HepG2 (cell line): Measurements from ENCODE around the gene RNF123. TPM values are rescaled to one million over a fixed set of nuclear protein-coding genes. Genes with fewer than 3 reads are reported as not detected.

Experiments used
- AKAP8 ChIP-seq: sonication (generic); formaldehyde crosslinking; IDR thresholded peaks from 2 replicates; pipeline ENCODE4 v1.5.1; 2020; ENCODE audit warnings: mild to moderate bottlenecking, missing genetic modification reagents
- BRD4 ChIP-seq: sonication (generic); formaldehyde crosslinking; IDR thresholded peaks from 2 replicates; pipeline ENCODE4 v1.4.0; 2020; ENCODE audit warnings: missing genetic modification reagents
- ESRRA ChIP-seq: sonication (generic); formaldehyde crosslinking; IDR thresholded peaks from 2 replicates; pipeline ENCODE4 v1.5.1; 2020; ENCODE audit warnings: mild to moderate bottlenecking, low read depth, missing genetic modification reagents
- FOXK2 ChIP-seq: fragments of 450-650 bp; IDR thresholded peaks from 2 replicates; pipeline ENCODE4 v1.6.1; 2016
- HOXA5 ChIP-seq: sonication (generic); formaldehyde crosslinking; IDR thresholded peaks from 2 replicates; pipeline ENCODE4 v1.4.0; 2020; ENCODE audit warnings: missing genetic modification reagents
- JUND ChIP-seq: sonication (generic); formaldehyde crosslinking; IDR thresholded peaks from 2 replicates; pipeline ENCODE4 v1.8.0; 2022; ENCODE audit warnings: mild to moderate bottlenecking, missing genetic modification reagents
- KDM1A ChIP-seq: IDR thresholded peaks from 2 replicates; pipeline ENCODE4 v1.6.1; 2016; ENCODE audit warnings: missing compliant biosample characterization
- MED13 ChIP-seq: sonication (generic); formaldehyde crosslinking; IDR thresholded peaks from 2 replicates; pipeline ENCODE4 v1.5.0; 2020; ENCODE audit warnings: missing genetic modification reagents
- NPAS2 ChIP-seq: sonication (generic); formaldehyde crosslinking; IDR thresholded peaks from 2 replicates; pipeline ENCODE4 v1.8.0; 2022; ENCODE audit warnings: mild to moderate bottlenecking, missing genetic modification reagents, borderline replicate concordance
- RARG ChIP-seq: sonication (generic); formaldehyde crosslinking; IDR thresholded peaks from 2 replicates; pipeline ENCODE4 v1.4.0; 2020; ENCODE audit warnings: low read depth, mild to moderate bottlenecking, missing genetic modification reagents
- SOX5 ChIP-seq: IDR thresholded peaks from 2 replicates; pipeline ENCODE4 v1.6.1; 2016; ENCODE audit warnings: borderline replicate concordance
- STAG1 ChIP-seq: sonication (generic); formaldehyde crosslinking; IDR thresholded peaks from 2 replicates; pipeline ENCODE4 v1.4.0; 2020; ENCODE audit warnings: missing genetic modification reagents
- ZNF572 ChIP-seq: sonication (generic); formaldehyde crosslinking; IDR thresholded peaks from 2 replicates; pipeline ENCODE4 v1.5.1; 2020; ENCODE audit warnings: mild to moderate bottlenecking, missing genetic modification reagents
- ZNF703 ChIP-seq: sonication (generic); formaldehyde crosslinking; IDR thresholded peaks from 2 replicates; pipeline ENCODE4 v1.5.1; 2020; ENCODE audit warnings: missing genetic modification reagents, mild to moderate bottlenecking, moderate library complexity, borderline replicate concordance
- ZSCAN30 ChIP-seq: sonication (generic); formaldehyde crosslinking; IDR thresholded peaks from 2 replicates; pipeline ENCODE4 v1.5.0; 2020; ENCODE audit warnings: mild to moderate bottlenecking, missing genetic modification reagents
- polyA plus RNA-seq, 8 experiments: library from polyadenylated mRNA; depleted of rRNA in 3 of 8; stranded (reverse) in 7 of 8; unstranded in 1 of 8; fragments of >200 nt; fragmentation: Illumina TruSeq in 4 of 8; extraction: Trizol in 4 of 8; gene quantifications; 2 replicates each; pipeline versions ENCODE4 v1.2.1 to v1.2.3, GENCODE V29; 2011 to 2016; ENCODE audit warnings: low read depth in 4 of 8, missing spikeins in 1 of 8, mixed read lengths in 1 of 8; ENCODE audit not compliant: insufficient read depth in 1 of 8
- total RNA-seq, 5 experiments: library from RNA; depleted of rRNA; stranded (reverse); fragments of >200 nt; fragmentation: Illumina TruSeq; extraction: Trizol; gene quantifications; 2 replicates each; pipeline ENCODE4 v1.2.3, GENCODE V29; 2016; ENCODE audit warnings: low read depth in 1 of 5
- TF ChIP-seq, protein P1 (sequence below): sonication (generic); formaldehyde crosslinking; IDR thresholded peaks from 2 replicates; pipeline ENCODE4 v1.4.0; 2020; ENCODE audit warnings: mild to moderate bottlenecking, missing genetic modification reagents
- TF ChIP-seq, protein P2 (sequence below): sonication (generic); formaldehyde crosslinking; IDR thresholded peaks from 2 replicates; pipeline ENCODE4 v1.8.0; 2022; ENCODE audit warnings: mild to moderate bottlenecking, missing genetic modification reagents, moderate library complexity
- TF ChIP-seq, protein P3 (sequence below): fragments of 450-650 bp; IDR thresholded peaks from 2 replicates; pipeline ENCODE4 v1.6.1; 2016
- TF ChIP-seq, protein P4 (sequence below): sonication (generic); formaldehyde crosslinking; IDR thresholded peaks from 2 replicates; pipeline ENCODE4 v1.4.0; 2020; ENCODE audit warnings: mild to moderate bottlenecking, missing genetic modification reagents
- TF ChIP-seq, protein P5 (sequence below): sonication (generic); formaldehyde crosslinking; IDR thresholded peaks from 2 replicates; pipeline ENCODE4 v1.5.1; 2020; ENCODE audit warnings: mild to moderate bottlenecking, moderate library complexity, missing genetic modification reagents
- TF ChIP-seq, protein P6 (sequence below): sonication (generic); formaldehyde crosslinking; IDR thresholded peaks from 2 replicates; pipeline ENCODE4 v1.4.0; 2020; ENCODE audit warnings: missing genetic modification reagents

Gene RNF123
- total and polyA plus RNA-seq, 2 of the 13 experiments (the other 11 are each of a cell fraction or from before 2014, with no cell fraction given), result 29.9 to 82.2 TPM

DNA sequence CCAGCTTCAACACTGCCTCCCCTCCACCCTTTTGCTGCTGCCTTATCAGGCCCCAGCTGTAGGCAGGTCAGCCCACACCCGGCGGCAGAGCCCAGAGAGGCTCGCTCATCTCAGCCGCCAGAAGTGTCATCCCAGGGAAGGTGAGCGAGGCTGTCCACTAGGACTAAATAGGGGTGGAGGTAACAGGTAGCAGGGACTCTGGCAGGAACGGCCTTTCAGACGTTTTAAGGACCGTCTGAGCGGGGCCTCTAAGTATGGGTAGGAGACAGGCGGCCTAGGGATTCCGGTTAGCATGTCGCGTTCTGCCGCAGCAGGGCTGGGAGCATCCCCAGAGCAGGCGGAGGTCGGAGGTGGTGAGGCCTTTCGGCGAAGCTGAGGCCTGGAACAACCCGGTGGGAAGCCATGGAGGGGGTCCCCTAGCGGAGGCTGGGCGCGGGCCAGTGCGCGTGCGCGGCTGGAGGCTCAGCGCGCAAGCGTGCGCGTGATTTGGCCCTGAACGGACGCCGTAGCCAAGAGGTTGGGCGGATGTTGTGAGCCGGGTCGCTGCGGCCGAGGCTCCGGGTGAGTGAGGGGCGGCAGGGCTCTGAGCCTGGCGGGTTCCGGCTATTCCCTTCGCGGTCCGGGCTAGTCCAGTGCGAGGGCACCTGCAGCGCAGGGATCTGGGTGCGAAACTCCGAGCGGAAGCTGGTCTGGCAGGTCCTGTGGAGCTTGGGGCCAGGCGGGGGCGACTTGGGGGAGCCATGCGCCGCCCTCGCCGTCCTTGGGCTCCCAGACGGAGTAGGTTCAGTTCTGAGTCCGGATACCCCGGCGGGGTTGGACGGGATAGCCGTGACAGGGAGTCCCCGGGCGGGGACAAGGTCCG, at the start of gene RNF123, which contains the start of gene MST1 (continued):
- TF ChIP-seq, protein P1, sequence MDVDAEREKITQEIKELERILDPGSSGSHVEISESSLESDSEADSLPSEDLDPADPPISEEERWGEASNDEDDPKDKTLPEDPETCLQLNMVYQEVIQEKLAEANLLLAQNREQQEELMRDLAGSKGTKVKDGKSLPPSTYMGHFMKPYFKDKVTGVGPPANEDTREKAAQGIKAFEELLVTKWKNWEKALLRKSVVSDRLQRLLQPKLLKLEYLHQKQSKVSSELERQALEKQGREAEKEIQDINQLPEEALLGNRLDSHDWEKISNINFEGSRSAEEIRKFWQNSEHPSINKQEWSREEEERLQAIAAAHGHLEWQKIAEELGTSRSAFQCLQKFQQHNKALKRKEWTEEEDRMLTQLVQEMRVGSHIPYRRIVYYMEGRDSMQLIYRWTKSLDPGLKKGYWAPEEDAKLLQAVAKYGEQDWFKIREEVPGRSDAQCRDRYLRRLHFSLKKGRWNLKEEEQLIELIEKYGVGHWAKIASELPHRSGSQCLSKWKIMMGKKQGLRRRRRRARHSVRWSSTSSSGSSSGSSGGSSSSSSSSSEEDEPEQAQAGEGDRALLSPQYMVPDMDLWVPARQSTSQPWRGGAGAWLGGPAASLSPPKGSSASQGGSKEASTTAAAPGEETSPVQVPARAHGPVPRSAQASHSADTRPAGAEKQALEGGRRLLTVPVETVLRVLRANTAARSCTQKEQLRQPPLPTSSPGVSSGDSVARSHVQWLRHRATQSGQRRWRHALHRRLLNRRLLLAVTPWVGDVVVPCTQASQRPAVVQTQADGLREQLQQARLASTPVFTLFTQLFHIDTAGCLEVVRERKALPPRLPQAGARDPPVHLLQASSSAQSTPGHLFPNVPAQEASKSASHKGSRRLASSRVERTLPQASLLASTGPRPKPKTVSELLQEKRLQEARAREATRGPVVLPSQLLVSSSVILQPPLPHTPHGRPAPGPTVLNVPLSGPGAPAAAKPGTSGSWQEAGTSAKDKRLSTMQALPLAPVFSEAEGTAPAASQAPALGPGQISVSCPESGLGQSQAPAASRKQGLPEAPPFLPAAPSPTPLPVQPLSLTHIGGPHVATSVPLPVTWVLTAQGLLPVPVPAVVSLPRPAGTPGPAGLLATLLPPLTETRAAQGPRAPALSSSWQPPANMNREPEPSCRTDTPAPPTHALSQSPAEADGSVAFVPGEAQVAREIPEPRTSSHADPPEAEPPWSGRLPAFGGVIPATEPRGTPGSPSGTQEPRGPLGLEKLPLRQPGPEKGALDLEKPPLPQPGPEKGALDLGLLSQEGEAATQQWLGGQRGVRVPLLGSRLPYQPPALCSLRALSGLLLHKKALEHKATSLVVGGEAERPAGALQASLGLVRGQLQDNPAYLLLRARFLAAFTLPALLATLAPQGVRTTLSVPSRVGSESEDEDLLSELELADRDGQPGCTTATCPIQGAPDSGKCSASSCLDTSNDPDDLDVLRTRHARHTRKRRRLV (CRISPR knock-in tag), result no peak
- TF ChIP-seq, protein P2, sequence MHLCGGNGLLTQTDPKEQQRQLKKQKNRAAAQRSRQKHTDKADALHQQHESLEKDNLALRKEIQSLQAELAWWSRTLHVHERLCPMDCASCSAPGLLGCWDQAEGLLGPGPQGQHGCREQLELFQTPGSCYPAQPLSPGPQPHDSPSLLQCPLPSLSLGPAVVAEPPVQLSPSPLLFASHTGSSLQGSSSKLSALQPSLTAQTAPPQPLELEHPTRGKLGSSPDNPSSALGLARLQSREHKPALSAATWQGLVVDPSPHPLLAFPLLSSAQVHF, result no peak
- TF ChIP-seq MED13 (CRISPR knock-in tag), result no peak
- peak; percentile 36; the same call in 1 of the 2 replicates for TF ChIP-seq SOX5 (CRISPR knock-in tag)
- TF ChIP-seq RARG, result no peak
- no peak for TF ChIP-seq ESRRA (CRISPR knock-in tag)
- TF ChIP-seq ZNF703 (CRISPR knock-in tag), result no peak
- peak; percentile 92; the same call in 1 of the 2 replicates for TF ChIP-seq AKAP8 (CRISPR knock-in tag)
- TF ChIP-seq, protein P3, sequence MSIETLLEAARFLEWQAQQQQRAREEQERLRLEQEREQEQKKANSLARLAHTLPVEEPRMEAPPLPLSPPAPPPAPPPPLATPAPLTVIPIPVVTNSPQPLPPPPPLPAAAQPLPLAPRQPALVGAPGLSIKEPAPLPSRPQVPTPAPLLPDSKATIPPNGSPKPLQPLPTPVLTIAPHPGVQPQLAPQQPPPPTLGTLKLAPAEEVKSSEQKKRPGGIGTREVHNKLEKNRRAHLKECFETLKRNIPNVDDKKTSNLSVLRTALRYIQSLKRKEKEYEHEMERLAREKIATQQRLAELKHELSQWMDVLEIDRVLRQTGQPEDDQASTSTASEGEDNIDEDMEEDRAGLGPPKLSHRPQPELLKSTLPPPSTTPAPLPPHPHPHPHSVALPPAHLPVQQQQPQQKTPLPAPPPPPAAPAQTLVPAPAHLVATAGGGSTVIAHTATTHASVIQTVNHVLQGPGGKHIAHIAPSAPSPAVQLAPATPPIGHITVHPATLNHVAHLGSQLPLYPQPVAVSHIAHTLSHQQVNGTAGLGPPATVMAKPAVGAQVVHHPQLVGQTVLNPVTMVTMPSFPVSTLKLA, result peak; percentile 30; the same call in 1 of the 2 replicates
- TF ChIP-seq STAG1, result no peak
- peak; percentile 51; the same call in 1 of the 2 replicates for TF ChIP-seq FOXK2
- TF ChIP-seq, protein P4, sequence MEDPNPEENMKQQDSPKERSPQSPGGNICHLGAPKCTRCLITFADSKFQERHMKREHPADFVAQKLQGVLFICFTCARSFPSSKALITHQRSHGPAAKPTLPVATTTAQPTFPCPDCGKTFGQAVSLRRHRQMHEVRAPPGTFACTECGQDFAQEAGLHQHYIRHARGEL (CRISPR knock-in tag), result no peak
- no peak for TF ChIP-seq NPAS2 (CRISPR knock-in tag)
- no peak for TF ChIP-seq ZNF572 (CRISPR knock-in tag)
- TF ChIP-seq ZSCAN30, result no peak
- peak; percentile 74; the same call in 1 of the 2 replicates for TF ChIP-seq BRD4 (CRISPR knock-in tag)
- TF ChIP-seq KDM1A (CRISPR knock-in tag), result no peak
- TF ChIP-seq HOXA5 (CRISPR knock-in tag), result peak; percentile 28; the same call in 1 of the 2 replicates
- TF ChIP-seq JUND (CRISPR knock-in tag), result no peak
- TF ChIP-seq, protein P5, sequence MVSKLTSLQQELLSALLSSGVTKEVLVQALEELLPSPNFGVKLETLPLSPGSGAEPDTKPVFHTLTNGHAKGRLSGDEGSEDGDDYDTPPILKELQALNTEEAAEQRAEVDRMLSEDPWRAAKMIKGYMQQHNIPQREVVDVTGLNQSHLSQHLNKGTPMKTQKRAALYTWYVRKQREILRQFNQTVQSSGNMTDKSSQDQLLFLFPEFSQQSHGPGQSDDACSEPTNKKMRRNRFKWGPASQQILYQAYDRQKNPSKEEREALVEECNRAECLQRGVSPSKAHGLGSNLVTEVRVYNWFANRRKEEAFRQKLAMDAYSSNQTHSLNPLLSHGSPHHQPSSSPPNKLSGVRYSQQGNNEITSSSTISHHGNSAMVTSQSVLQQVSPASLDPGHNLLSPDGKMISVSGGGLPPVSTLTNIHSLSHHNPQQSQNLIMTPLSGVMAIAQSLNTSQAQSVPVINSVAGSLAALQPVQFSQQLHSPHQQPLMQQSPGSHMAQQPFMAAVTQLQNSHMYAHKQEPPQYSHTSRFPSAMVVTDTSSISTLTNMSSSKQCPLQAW (CRISPR knock-in tag), result peak; percentile 55
- TF ChIP-seq, protein P6, sequence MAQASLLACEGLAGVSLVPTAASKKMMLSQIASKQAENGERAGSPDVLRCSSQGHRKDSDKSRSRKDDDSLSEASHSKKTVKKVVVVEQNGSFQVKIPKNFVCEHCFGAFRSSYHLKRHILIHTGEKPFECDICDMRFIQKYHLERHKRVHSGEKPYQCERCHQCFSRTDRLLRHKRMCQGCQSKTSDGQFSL (CRISPR knock-in tag), result no peak; the same call in 1 of the 2 replicates
